Measurements from ENCODE around the gene NKD1. TPM values are rescaled to one million over a fixed set of nuclear protein-coding genes. Genes with fewer than 3 reads are reported as not detected.
A peak's percentile ranks its signal among the peaks of the same experiment; 100 is the strongest.

NKD1 gene
- total and polyA plus RNA-seq, 12 donors: 0.67 to 8.9 (median 3.5) TPM

DNA sequence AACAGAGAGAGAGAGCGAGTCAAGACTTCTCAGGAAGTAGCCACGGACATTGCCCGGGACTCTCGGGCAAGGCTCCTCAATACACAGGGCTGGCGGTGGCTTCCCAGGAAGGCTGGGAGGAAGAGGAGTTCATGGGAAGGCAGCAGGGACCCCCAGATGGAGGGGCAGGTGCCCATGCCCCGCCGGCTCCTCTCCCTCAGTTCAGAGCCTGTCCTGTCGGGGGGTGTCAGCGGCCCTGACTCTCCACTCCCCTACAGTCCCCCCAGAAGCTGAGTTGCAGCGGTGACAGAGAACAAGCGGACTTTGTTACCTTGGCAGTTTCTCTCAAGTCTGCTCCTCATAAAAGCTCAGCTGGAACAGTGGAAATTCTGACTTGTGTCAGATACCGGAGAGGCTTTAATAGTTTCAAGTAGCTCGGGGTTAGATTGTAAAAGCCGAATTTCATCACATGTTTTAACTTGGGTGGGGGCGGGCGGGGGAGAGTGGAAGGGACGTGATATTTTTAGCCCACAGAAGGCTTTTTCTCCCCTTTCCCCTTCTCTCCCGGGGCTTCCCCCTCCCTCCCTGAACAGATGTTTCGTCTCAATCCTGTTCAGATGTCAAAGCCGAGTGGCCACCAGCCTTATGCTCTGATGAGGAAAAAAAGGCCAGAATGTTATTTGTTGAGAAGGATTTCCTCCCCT lies 65.2 kb downstream of the NKD1 start:
- intact Hi-C loops (cut with DNase I): no loop called here
- peaks cover 0 to 3% of the 10 kb centered on the region in 2 donors for H3K4me1 ChIP-seq (replicated peaks in 1 of 2)
- no peak overlapping the region for H3K4me3 ChIP-seq
- H3K36me3 ChIP-seq (replicated peaks in 1 of 2): no peaks in the 10 kb centered on the region
- 60 to 71% (median 67%) methylated on average over 14 to 20 of the region's 20 CpGs for WGBS, 4 donors
- TF ChIP-seq POLR2A (IDR thresholded peaks at IDR 0.05) (no peak), CTCF (IDR thresholded peaks at IDR 0.05) (no peak)
- no peaks in the 10 kb centered on the region for H3K9me3 ChIP-seq (replicated peaks in 1 of 3)
- H3K27me3 ChIP-seq: no peaks in the 10 kb centered on the region
- no peak for DNase-seq
- H3K27ac ChIP-seq: peak overlapping the region in 2 of 5 donors; percentile 55 to 60

DNA sequence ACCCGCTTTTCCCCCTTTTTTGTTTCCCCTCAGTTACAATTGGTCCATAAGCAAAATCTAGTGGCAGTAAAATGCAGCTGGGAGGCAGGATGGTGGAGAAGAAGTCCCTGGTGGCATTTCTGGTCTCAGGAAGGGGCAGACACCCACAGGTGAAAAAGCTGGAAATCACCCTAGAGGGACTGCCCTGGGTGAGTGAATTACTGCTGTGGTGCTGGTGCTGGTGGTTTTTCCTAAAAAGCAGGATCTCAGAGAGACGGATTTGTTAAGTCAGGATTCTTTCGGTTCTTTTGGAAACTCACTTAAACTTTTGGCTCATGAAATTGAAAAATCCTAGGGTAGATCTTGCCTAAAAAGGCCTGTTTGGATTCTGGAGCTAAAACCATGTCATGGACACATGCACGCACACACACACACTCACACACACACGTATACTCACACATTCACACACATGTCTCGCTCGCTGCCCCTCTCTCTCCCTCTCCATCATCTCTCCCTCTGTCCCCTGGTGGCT lies 65.8 kb downstream of the NKD1 start:
- TF ChIP-seq CTCF (IDR thresholded peaks at IDR 0.05) (no peak), POLR2A (IDR thresholded peaks at IDR 0.05) (no peak)
- H3K4me1 ChIP-seq (replicated peaks in 1 of 2): peaks cover 0 to 3% of the 10 kb centered on the region in 2 donors
- no peaks in the 10 kb centered on the region for H3K36me3 ChIP-seq (replicated peaks in 1 of 2)
- no peaks in the 10 kb centered on the region for H3K9me3 ChIP-seq (replicated peaks in 1 of 3)
- peak overlapping the region in 2 of 5 donors; percentile 55 to 60 for H3K27ac ChIP-seq
- intact Hi-C loops (cut with DNase I): no loop called here
- H3K27me3 ChIP-seq: no peaks in the 10 kb centered on the region
- no peak overlapping the region for H3K4me3 ChIP-seq
- DNase-seq: no peak
- WGBS, 4 donors: 81 to 88% (median 84%) methylated on average over 7 of the region's 7 CpGs

- Histone ChIP-seq H3K36me3 (replicated peaks in 1 of 2) (no peaks in the 10 kb centered on the region), H3K27ac (peak overlapping the region in 1 of 5 donors; percentile 57), H3K4me1 (replicated peaks in 1 of 2) (peaks cover 0 to 3% of the 10 kb centered on the region in 2 donors), H3K4me3 (no peak overlapping the region), H3K27me3 (no peaks in the 10 kb centered on the region), H3K9me3 (replicated peaks in 1 of 3) (no peaks in the 10 kb centered on the region)
- intact Hi-C loops (cut with DNase I): no loop called here
- no peak for DNase-seq
- 78 to 98% (median 84%) methylated on average over 7 of the region's 7 CpGs for WGBS, 4 donors
- TF ChIP-seq CTCF (IDR thresholded peaks at IDR 0.05) (no peak), POLR2A (IDR thresholded peaks at IDR 0.05) (no peak)
Measured at GRCh38 chr16:50614955-50615724, 66.9 kb downstream of the NKD1 start.

- TF ChIP-seq POLR2A (IDR thresholded peaks at IDR 0.05) (no peak), CTCF (IDR thresholded peaks at IDR 0.05) (no peak)
- Histone ChIP-seq H3K4me1 (replicated peaks in 1 of 2) (peaks cover 0 to 3% of the 10 kb centered on the region in 2 donors), H3K36me3 (replicated peaks in 1 of 2) (no peaks in the 10 kb centered on the region), H3K4me3 (no peak overlapping the region), H3K27me3 (no peaks in the 10 kb centered on the region), H3K27ac (peak overlapping the region in 1 of 5 donors; percentile 57), H3K9me3 (replicated peaks in 1 of 3) (no peaks in the 10 kb centered on the region)
- intact Hi-C loops (cut with DNase I): no loop called here
- DNase-seq: no peak
- 46 to 72% (median 58%) methylated on average over 5 of the region's 5 CpGs for WGBS, 4 donors
Measured at GRCh38 chr16:50615891-50616290, 67.7 kb downstream of the NKD1 start.

Data from adrenal gland (tissue), 12 donors.